GM18505 (cell line): ENCODE data around the gene EFS.
"Not testable (repeated sequence)": the region's sequence is repeated elsewhere in the genome, so short reads cannot be mapped to it uniquely, and the experiment has no call there.

Experiments
- ATAC-seq: cut with Tn5 transposase; IDR thresholded peaks from one replicate; pipeline ENCODE4 v1.9.1; 2021; ENCODE audit not compliant: unreplicated experiment
- POLR2A ChIP-seq: IDR thresholded peaks from 4 replicates; pipeline ENCODE4 v1.6.1; 2011; ENCODE audit warnings: borderline replicate concordance; ENCODE audit not compliant: insufficient read depth, insufficient read length; ENCODE audit errors: extremely low read depth

EFS gene

GRCh38 chr14:23387916-23388882 lies 23.2 kb upstream of the EFS start:
- TF ChIP-seq POLR2A = no peak
- no peak for ATAC-seq

- ATAC-seq = no peak
- no peak for TF ChIP-seq POLR2A
These were observed 22.0 kb upstream of the EFS start for GRCh38 chr14:23386999-23387398.

GRCh38 chr14:23386266-23386657 lies 21.3 kb upstream of the EFS start:
- ATAC-seq = not testable (repeated sequence)

- TF ChIP-seq POLR2A = no peak
- ATAC-seq = no peak
These were observed 20.8 kb upstream of the EFS start for GRCh38 chr14:23385642-23386265.

- ATAC-seq = no peak
- TF ChIP-seq POLR2A = no peak
These were observed 20.3 kb upstream of the EFS start for GRCh38 chr14:23385244-23385641.

GRCh38 chr14:23384364-23385080 lies 19.6 kb upstream of the EFS start:
- TF ChIP-seq POLR2A = no peak
- ATAC-seq = no peak

- TF ChIP-seq POLR2A = no peak
These were observed 17.9 kb upstream of the EFS start for GRCh38 chr14:23382731-23383440.

GRCh38 chr14:23382276-23382675 lies 17.3 kb upstream of the EFS start:
- ATAC-seq = no peak
- TF ChIP-seq POLR2A = no peak

More at GRCh38 chr14:23382731-23383440, 17.9 kb upstream of the EFS start:
- no peak for ATAC-seq

GRCh38 chr14:23381871-23382270 lies 16.9 kb upstream of the EFS start:
- TF ChIP-seq POLR2A = no peak

GRCh38 chr14:23380976-23381375 lies 16.0 kb upstream of the EFS start:
- no peak for ATAC-seq
- no peak for TF ChIP-seq POLR2A

More at GRCh38 chr14:23381871-23382270, 16.9 kb upstream of the EFS start:
- ATAC-seq = no peak

GRCh38 chr14:23380197-23380914 lies 15.4 kb upstream of the EFS start:
- ATAC-seq = no peak
- TF ChIP-seq POLR2A = no peak
